Omental fat pad (tissue), 4 donors: Measurements from ENCODE around the gene IFNAR1. TPM values are rescaled to one million over a fixed set of nuclear protein-coding genes. Genes with fewer than 3 reads are reported as not detected.

Experiments
- ATAC-seq: fragments of 150-250 bp; one replicate; pipeline ENCODE4 v1.9.1; 2016; ENCODE audit warnings: mild to moderate bottlenecking, moderate library complexity; ENCODE audit not compliant: low FRiP score
- DNase-seq: peaks from one replicate; pipeline ENCODE4 v3.0.0-alpha.2; 2019; ENCODE audit warnings: low spot score
- CTCF ChIP-seq, 3 donors: fragments of 450-650 bp; IDR thresholded peaks; one replicate each; pipeline ENCODE4 v1.5.1; 2016 to 2017; ENCODE audit warnings: antibody characterized with exemption in 3 of 3, mild to moderate bottlenecking in 3 of 3, moderate library complexity in 2 of 3
- total RNA-seq, 4 donors: library from RNA; depleted of rRNA; stranded (reverse); fragments of >200 nt; gene quantifications; one replicate each; pipeline ENCODE4 v1.1.0, GENCODE V29; 2016

Gene IFNAR1
- 10 to 100 TPM; 36.2 to 53.3 (median 42.4) TPM for total RNA-seq

GRCh38 chr21:33324291-33325221 is at the start of gene IFNAR1:
Gene IFNAR1, plus strand, starts transcription at chr21:33324970. Its CDS starts 86 bp downstream, at chr21:33325056.
- DNase-seq (peak; percentile 97), ATAC-seq (peak; percentile 99)
- no peak for TF ChIP-seq CTCF (IDR thresholded peaks at IDR 0.05)

DNA sequence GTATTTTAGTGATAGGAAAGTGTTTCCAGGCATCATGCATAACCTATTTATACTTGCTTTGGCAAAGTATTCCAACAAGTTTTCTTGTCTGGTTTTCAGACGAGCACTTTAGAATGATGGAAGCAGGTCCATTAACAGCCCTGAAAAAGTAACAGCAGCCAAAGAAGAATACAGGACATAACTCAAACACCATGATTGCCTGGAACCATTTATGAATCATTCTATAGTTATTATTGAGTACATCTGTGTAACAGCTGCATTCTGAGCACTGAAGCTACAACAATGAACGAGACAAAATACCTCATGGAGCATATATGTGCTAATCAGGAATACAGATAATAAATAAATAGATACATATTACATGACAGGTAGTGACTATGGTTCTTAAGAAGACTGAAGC is 46.0 kb upstream of the IFNAR1 start:
- no peak for TF ChIP-seq CTCF (IDR thresholded peaks at IDR 0.05)
- DNase-seq: no peak
- ATAC-seq: no peak

- no peak for DNase-seq
- TF ChIP-seq CTCF (IDR thresholded peaks at IDR 0.05): no peak
- no peak for ATAC-seq
Observed at GRCh38 chr21:33279330-33279820, 45.4 kb upstream of the IFNAR1 start.

DNA sequence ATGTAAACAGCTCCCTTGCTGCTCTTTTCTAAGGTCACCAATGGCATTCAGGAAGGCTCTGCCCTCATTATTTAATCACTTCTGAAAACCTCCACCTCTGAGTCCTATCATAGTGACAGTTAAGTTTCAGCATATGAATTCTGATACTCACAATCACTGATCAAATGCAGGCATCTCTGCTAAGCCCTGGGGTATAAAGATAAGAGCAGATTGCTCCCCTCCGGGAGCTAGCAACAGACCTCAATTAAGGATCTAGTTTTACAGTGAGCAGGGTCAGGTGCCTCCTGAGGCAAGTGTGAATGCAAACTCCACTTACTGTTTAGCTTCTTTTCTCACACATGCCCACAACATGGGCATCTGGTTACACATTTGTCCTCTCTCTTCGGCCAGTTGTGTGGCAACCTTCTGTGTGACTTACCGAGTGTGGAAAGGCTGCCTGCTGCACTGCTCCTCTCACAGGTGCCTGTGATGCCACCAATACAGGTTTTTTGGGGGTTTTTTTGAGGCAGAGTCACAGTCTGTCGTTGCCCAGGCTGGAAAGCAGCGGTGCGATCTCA is 43.6 kb upstream of the IFNAR1 start:
- ATAC-seq (no peak), DNase-seq (no peak)
- TF ChIP-seq CTCF (IDR thresholded peaks at IDR 0.05): no peak

GRCh38 chr21:33283203-33283602 is 41.6 kb upstream of the IFNAR1 start:
- DNase-seq: no peak
- no peak for TF ChIP-seq CTCF (IDR thresholded peaks at IDR 0.05)

DNA sequence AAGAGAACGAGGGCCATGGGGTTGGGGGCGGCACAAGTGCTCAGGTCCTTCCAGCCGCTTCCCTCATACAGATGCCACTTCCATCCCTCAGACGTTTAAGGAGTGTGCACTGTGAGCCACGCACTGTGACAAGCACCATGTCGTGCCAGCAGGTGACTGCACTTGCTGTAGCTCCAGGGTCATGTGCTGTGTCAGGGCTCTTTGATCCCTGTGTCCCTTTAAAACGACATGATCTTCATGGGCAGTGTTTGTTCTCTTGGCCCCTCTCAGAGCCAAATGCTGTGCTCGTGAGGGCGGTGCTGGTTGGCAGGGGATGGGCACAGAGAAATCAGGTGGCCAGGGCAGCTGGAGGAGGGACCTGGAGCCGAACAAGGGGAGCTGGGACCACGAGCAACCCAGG is 38.7 kb upstream of the IFNAR1 start:
- ATAC-seq (no peak), DNase-seq (no peak)
- TF ChIP-seq CTCF (IDR thresholded peaks at IDR 0.05): no peak

More at GRCh38 chr21:33283203-33283602, 41.6 kb upstream of the IFNAR1 start:
- ATAC-seq: no peak
